HG03139 (cell line): ENCODE measurements around the gene PPFIBP2.

ENCODE experiments used
- ATAC-seq: cut with Tn5 transposase; IDR thresholded peaks from one replicate; pipeline ENCODE4 v1.9.1; 2021; ENCODE audit not compliant: unreplicated experiment

The PPFIBP2 gene

DNA sequence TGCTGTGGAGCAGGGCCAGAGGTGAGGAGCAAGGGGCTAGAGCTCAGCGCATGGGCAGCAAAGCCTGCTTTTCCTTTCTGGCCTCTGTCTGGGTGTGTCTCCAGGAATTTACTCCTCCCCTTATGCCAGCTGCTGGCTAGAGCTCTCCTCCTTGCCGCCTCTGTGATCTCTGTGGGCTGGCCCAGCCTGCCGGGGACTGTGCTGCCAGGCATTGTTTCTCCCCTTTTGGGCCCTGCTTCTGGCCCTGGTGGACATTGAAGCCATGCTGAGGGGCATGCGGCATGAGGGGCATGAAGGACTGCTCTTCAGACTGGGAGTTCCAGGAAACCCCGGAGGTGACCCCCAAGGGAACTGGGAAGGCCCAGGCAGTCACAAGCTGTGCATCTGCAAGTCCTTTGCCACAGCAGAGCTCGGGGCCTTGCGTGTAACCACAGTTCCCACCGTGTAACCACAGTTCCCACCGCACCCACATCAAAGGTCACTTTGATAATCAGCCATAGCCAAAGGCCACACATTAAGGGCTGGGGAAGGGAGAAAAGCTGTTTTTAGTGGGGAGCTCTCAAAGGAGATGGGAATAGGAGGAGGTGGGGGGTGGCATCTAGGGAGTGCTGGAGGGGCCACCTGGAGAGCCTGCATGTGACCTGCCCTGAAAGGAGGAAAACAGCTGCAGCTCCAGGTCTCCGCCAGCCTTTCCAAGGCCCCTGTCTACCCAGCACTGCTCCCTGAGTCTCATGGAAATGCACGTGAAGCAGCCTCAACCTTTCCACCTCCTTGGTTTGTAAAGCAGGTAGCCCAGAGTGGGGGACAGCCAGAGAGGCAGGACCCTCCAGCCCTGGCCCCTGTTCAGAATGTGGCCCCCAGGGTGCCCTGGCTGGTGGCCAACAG, 62.3 kb downstream of the PPFIBP2 start:
- no peak for ATAC-seq

- ATAC-seq = no peak
Measured at GRCh38 chr11:7576726-7577290, 63.0 kb downstream of the PPFIBP2 start.

GRCh38 chr11:7577291-7578190, 63.7 kb downstream of the PPFIBP2 start:
- no peak for ATAC-seq

DNA sequence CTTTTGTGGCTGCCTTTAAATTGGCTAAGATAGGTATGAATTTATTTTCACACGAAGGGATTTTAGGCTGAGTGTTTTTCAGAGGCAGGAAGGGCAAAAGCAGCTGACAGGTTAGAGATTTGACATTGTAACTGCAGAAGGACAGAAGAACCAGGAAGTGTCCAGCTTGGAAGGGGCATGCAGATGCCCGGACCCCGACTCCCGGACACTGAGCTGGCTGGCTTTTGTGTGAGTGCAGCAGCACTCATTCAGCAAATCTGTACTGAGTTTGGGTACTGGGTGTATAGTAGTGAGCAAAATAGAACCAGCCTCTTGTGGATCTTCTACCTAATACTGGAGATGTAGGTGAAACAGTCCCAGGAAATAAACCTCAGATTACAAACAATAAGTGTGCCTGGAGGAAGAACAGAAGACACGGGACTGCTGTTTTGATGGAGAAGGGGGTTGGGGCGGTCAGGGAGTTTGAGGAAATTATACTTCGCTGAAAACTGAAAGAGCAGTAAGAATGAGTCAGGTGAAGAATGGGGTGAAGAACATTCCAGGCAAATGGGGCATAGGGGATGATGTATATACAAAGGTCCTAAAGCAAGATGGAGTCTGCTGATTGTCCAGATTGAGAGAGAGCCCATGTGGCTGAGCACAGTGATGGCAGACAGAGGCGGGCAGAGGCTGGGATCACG, 64.6 kb downstream of the PPFIBP2 start:
- ATAC-seq = no peak

GRCh38 chr11:7579361-7579791, 65.6 kb downstream of the PPFIBP2 start:
- ATAC-seq = no peak

GRCh38 chr11:7581021-7581590, 67.3 kb downstream of the PPFIBP2 start:
- no peak for ATAC-seq

- no peak for ATAC-seq
Measured at GRCh38 chr11:7582338-7582985, 68.7 kb downstream of the PPFIBP2 start.

DNA sequence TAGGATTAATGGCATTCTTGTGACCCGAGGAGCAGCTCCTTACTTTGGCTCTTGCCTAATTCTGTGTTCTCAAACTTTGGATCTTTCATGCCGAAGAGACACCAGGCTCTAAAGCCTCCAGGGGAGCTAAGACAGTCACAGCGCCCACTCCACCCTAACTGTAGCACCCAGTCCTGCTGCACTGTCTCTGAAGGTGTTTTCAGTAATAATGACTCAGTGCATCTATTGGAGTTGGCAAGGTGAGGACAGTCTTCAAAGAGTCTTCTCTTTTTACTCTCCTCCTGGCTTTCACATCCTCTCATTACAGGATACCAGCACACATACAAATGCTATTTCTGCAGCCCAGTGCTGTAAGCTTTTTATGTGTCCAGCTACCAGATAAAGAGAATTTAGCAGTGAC, 69.4 kb downstream of the PPFIBP2 start:
- ATAC-seq = no peak

DNA sequence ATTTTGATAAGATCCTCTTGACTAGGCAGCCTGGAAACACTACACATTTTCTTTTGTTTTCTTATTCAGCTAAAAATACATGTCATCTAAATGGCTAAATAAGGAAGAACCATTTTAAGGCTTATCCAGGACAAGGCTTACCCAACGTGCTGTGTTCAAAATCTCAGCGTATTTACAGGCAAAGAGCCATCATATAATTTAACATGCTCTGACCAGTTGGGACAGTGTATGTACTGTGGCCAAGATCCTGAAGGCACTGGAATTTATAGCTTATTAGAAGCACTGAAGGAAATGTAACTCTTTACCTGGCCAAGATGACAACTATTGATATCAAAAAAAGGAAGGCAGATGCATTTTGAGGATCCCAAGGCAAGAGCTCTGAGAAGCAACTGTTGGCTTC, 71.1 kb downstream of the PPFIBP2 start:
- ATAC-seq = no peak

GRCh38 chr11:7585816-7586215, 72.0 kb downstream of the PPFIBP2 start:
- no peak for ATAC-seq

DNA sequence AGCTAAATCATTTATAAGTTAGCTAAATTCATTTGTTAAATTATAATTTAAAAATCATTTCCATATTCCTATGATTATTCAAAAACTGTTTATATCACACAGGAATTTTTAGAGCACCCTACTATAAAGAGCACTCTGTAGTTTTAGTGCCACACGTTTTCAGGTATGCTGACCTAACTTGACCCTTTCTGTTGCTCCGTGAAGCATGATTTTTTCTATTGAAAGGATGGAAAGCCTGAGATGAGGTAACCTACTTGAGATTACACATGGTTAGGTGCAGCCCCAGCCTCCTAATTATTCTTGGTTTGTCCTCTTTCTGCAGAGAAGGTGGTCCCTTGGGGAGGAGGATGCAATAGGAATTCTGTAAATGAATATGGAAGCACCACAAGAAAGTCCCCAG, 72.6 kb downstream of the PPFIBP2 start:
- no peak for ATAC-seq

GRCh38 chr11:7587712-7588111, 73.9 kb downstream of the PPFIBP2 start:
- ATAC-seq = no peak

DNA sequence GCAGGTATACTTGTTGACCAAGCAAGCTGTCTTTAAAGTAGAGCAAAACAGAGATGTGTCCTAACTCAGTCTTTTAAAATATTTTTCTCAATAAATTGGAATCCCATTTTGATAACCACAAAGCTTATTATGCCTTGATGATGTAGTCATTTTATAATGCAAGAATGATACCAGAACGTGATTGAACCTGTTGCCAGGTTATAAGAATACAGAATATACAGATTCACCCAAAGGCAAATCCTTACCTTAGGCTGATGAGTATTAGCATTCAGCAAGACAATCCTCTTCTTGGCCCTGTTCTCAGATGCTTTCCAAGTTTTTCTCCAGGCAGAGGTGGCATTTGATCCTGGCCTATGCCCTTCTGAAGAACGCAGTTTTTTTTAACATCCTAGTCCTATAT, 76.1 kb downstream of the PPFIBP2 start:
- no peak for ATAC-seq

DNA sequence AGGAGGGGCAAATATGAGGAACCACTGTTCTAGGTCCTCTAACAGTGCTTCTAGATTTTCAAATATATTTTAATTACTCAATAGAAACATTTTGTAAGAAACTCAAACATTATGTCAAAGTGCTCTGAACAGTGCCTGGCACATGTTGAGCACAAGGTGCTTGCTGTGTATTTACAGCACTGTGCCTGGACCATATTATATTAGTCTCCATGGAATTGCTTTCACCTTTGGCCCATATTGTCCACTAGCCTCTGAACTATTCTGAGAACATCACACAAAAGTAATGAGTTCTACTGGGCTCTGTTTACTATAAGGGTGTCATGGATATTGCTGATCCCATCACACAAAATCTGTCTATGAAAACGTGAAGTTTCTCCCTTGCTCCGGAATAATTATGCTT, 76.7 kb downstream of the PPFIBP2 start:
- ATAC-seq = no peak

GRCh38 chr11:7591107-7591894, 77.5 kb downstream of the PPFIBP2 start:
- ATAC-seq = no peak

DNA sequence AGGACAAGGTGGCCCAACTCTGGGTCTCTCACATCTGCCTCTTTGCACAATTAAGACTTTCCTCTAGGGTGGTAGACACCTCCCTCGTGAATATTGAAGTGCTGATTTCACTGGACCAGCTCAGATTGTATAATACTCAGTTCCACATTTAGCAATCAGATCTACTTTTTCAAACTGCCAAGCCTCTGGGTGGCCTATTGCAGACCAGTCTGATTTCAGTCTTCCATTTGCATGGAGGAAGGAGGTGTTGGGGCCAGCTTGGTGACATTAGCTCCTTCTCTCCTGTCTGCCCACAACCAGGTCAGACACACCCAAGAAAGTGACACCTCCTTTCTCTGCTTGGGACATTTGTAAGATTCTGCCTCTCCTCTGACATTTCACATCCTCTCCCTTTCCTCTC, 78.2 kb downstream of the PPFIBP2 start:
- ATAC-seq = no peak

DNA sequence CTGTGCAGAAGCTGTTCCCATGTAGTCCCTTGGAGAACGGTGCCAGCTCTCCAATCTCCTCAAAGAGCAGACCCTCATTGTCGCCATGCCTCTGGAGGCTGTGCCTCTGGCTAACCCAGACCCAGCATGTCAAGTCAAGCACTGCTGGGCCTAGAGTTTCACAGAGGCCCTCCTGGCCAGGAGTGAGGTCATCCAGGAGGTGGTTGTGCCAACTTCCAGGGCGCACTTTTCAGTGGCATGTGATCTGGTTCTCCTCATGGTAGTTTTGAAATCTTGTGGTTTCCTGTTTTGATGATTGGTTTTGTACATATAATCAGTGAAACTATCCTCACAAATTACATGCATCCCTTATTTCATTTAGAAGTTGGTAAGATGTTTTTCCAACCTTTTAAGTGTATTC, 78.9 kb downstream of the PPFIBP2 start:
- no peak for ATAC-seq

GRCh38 chr11:7593481-7593880, 79.7 kb downstream of the PPFIBP2 start:
- no peak for ATAC-seq
